Muscle of arm (tissue), 12 donors: ENCODE results near the gene MICAL1. TPM values are rescaled to one million over a fixed set of nuclear protein-coding genes. Genes with fewer than 3 reads are reported as not detected.
A peak's percentile ranks its signal among the peaks of the same experiment; 100 is the strongest.

Experiments used
- DNase-seq: peaks from one replicate; pipeline ENCODE4 v3.0.0-alpha.2; 2013
- polyA plus RNA-seq, 12 donors: library from polyadenylated mRNA; unstranded; fragments of 120-200 nt; gene quantifications; one replicate each; pipeline ENCODE4 v1.2.1, GENCODE V29; 2013; ENCODE audit not compliant: insufficient read length in 12 of 12

MICAL1 gene
- polyA plus RNA-seq, 12 donors: 38.4 to 86.5 (median 53.5) TPM; not detected in 1

- no peak for DNase-seq
Observed at GRCh38 chr6:109436041-109436440, 19.5 kb downstream of the MICAL1 start.

GRCh38 chr6:109434456-109434855, 21.1 kb downstream of the MICAL1 start:
- no peak for DNase-seq

- DNase-seq: peak; percentile 16
Observed at GRCh38 chr6:109429496-109429895, 26.1 kb downstream of the MICAL1 start.

GRCh38 chr6:109428889-109429477, 26.6 kb downstream of the MICAL1 start:
- DNase-seq: peak; percentile 86

GRCh38 chr6:109424946-109425345, 30.6 kb downstream of the MICAL1 start:
- DNase-seq: no peak

GRCh38 chr6:109421184-109421583, 34.4 kb downstream of the MICAL1 start:
- no peak for DNase-seq

GRCh38 chr6:109420751-109421150, 34.8 kb downstream of the MICAL1 start:
- DNase-seq: no peak

- no peak for DNase-seq
Observed at GRCh38 chr6:109417646-109418045, 37.9 kb downstream of the MICAL1 start.

GRCh38 chr6:109411034-109411433, 44.5 kb downstream of the MICAL1 start:
- DNase-seq: no peak

- no peak for DNase-seq
Observed at GRCh38 chr6:109406196-109406595, 49.4 kb downstream of the MICAL1 start.

GRCh38 chr6:109397020-109397419, 58.6 kb downstream of the MICAL1 start:
- DNase-seq: no peak

- DNase-seq: no peak
Observed at GRCh38 chr6:109396046-109396718, 59.4 kb downstream of the MICAL1 start.

Other genes starting within 250 kb of the MICAL1 start
- 100 to 1,000 TPM in 11 of 12 donors, not detected in 1; 225 to 405 (median 292) TPM for gene CD164, start 73.3 kb downstream of the MICAL1 start, polyA plus RNA-seq
- gene PPIL6, start 15.1 kb downstream of the MICAL1 start, polyA plus RNA-seq: 10 to 100 TPM in 1 of 12 donors, 1 to 10 TPM in 9, not detected in 2; 5.5 to 10.8 (median 6.4) TPM
- gene SMPD2, start 15.0 kb downstream of the MICAL1 start, polyA plus RNA-seq: 1 to 10 TPM in 10 of 12 donors, not detected in 2; 3.4 to 9.9 (median 5.1) TPM
- gene ZBTB24, start 27.4 kb upstream of the MICAL1 start, polyA plus RNA-seq: 1 to 10 TPM in 11 of 12 donors, not detected in 1; 4.9 to 8.9 (median 5.8) TPM
- gene AK9, start 235.4 kb upstream of the MICAL1 start, polyA plus RNA-seq: 1 to 10 TPM in 10 of 12 donors, not detected in 2; 6.3 to 8.2 (median 7.7) TPM
- 10 to 100 TPM in 9 of 12 donors, 1 to 10 TPM in 2, not detected in 1; 9.7 to 15.7 (median 12.3) TPM for gene FIG4, start 235.5 kb upstream of the MICAL1 start, polyA plus RNA-seq